ENCODE results near the gene APOM. TPM values are rescaled to one million over a fixed set of nuclear protein-coding genes. Genes with fewer than 3 reads are reported as not detected.

APOM gene
- total RNA-seq, 1 experiment from 2014 or later = 3.5 TPM

DNA sequence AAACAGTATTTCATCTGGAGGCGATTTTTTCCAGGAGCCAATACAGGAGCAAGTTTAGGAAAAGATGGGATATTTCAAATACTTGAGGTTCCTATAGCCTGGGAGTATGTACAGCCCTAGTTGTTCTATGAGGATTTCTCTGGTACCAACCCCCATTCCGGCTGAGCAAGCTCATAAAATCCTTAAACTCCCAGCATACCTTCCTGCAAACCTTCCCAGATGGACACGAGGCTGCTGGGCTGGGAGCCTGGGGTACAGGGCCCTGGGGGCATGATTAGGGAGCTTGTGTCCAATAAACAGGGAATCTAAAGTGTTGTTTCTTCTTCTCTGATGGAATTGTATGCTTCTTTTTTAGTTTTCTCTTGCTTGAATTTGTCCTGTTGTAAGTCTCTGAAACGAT is 33.7 kb upstream of the APOM start (continued):
- no peak for TF ChIP-seq ZMAT4 (CRISPR knock-in tag; IDR thresholded peaks at IDR 0.05)
- TF ChIP-seq FOXK1 (CRISPR knock-in tag; IDR thresholded peaks at IDR 0.05) = no peak
- no peak for TF ChIP-seq SMAD4 (CRISPR knock-in tag; IDR thresholded peaks at IDR 0.05)
- no peak for TF ChIP-seq FOXJ3 (CRISPR knock-in tag; IDR thresholded peaks at IDR 0.05; ENCODE audit: borderline replicate concordance)
- TF ChIP-seq ATF3 (CRISPR knock-in tag; conservative IDR thresholded peaks at IDR 0.05) = no peak
- no peak for TF ChIP-seq PRDM15 (CRISPR knock-in tag; IDR thresholded peaks at IDR 0.05)
- TF ChIP-seq E2F4 (CRISPR knock-in tag; IDR thresholded peaks at IDR 0.05; ENCODE audit: borderline replicate concordance, low read depth) = no peak

DNA sequence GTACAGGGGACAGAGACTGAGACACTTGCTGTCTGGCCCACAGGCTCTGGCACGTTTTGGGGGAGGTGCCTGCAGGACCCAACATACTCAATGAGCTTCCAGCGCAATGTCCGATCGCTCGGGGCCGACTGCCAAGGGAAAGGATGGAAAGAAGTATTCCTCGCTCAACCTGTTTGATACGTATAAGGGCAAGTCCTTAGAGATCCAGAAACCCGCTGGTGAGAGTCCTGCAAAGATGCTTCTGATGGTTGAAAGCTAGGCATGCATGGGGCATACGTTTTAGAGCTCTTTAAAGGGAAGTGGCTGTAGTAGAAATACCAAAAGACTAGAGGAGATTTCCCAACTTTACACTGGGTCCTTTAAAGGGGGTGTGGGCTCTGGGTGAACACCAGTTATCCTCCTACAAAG is 33.0 kb upstream of the APOM start:
- no peaks in the 10 kb centered on the region for H3K9me3 Mint-ChIP-seq
- CTCF ChIA-PET = interaction anchor here (0.7 to 2.1 kb wide), 4 partner anchors 24 to 147 kb away, joined by 3 to 16 read pairs (median 4); partner anchors contain the start of genes ATP6V1G2 and NFKBIL1
- ATAC-seq (no peak), DNase-seq (ENCODE audit: low spot score) (no peak)
- no peaks in the 10 kb centered on the region; the same call in 1 of the 2 replicates for H3K27me3 Mint-ChIP-seq (ENCODE audit: low read depth)
- H3K4me3 Mint-ChIP-seq = peak overlapping the region; percentile 92
- POLR2A ChIA-PET = interaction anchor here (0.6 to 1.9 kb wide), 6 partner anchors 16 to 568 kb away, joined by 3 to 8 read pairs (median 7); partner anchors contain the start of genes ATP6V1G2, BAG6 and DDX39B
- H3K4me1 Mint-ChIP-seq = peaks cover 13% of the 10 kb centered on the region
- peaks cover 63% of the 10 kb centered on the region for H3K36me3 Mint-ChIP-seq
- peak overlapping the region; percentile 95 for H3K27ac Mint-ChIP-seq
- TF ChIP-seq HMGA2 (CRISPR knock-in tag; IDR thresholded peaks at IDR 0.05) (no peak), IRF2 (CRISPR knock-in tag; IDR thresholded peaks at IDR 0.05; ENCODE audit: borderline replicate concordance, low read depth) (no peak), TCF7 (CRISPR knock-in tag; IDR thresholded peaks at IDR 0.05; ENCODE audit: low read depth) (no peak), RELA (CRISPR knock-in tag; IDR thresholded peaks at IDR 0.05; ENCODE audit: borderline replicate concordance) (no peak), HMGXB4 (CRISPR knock-in tag; IDR thresholded peaks at IDR 0.05) (no peak), SOX15 (CRISPR knock-in tag; IDR thresholded peaks at IDR 0.05) (no peak), FOXK1 (CRISPR knock-in tag; IDR thresholded peaks at IDR 0.05) (no peak), PRRX2 (CRISPR knock-in tag; IDR thresholded peaks at IDR 0.05) (no peak), ZNF121 (CRISPR knock-in tag; IDR thresholded peaks at IDR 0.05) (no peak)
- TF ChIP-seq, protein P1, sequence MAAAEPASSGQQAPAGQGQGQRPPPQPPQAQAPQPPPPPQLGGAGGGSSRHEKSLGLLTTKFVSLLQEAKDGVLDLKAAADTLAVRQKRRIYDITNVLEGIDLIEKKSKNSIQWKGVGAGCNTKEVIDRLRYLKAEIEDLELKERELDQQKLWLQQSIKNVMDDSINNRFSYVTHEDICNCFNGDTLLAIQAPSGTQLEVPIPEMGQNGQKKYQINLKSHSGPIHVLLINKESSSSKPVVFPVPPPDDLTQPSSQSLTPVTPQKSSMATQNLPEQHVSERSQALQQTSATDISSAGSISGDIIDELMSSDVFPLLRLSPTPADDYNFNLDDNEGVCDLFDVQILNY (CRISPR knock-in tag; IDR thresholded peaks at IDR 0.05) = no peak
- TF ChIP-seq, protein P2, sequence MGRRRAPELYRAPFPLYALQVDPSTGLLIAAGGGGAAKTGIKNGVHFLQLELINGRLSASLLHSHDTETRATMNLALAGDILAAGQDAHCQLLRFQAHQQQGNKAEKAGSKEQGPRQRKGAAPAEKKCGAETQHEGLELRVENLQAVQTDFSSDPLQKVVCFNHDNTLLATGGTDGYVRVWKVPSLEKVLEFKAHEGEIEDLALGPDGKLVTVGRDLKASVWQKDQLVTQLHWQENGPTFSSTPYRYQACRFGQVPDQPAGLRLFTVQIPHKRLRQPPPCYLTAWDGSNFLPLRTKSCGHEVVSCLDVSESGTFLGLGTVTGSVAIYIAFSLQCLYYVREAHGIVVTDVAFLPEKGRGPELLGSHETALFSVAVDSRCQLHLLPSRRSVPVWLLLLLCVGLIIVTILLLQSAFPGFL (CRISPR knock-in tag; IDR thresholded peaks at IDR 0.05; ENCODE audit: borderline replicate concordance) = no peak
- TF ChIP-seq, protein P3, sequence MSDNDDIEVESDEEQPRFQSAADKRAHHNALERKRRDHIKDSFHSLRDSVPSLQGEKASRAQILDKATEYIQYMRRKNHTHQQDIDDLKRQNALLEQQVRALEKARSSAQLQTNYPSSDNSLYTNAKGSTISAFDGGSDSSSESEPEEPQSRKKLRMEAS (CRISPR knock-in tag; IDR thresholded peaks at IDR 0.05) = no peak
- TF ChIP-seq, protein P4, sequence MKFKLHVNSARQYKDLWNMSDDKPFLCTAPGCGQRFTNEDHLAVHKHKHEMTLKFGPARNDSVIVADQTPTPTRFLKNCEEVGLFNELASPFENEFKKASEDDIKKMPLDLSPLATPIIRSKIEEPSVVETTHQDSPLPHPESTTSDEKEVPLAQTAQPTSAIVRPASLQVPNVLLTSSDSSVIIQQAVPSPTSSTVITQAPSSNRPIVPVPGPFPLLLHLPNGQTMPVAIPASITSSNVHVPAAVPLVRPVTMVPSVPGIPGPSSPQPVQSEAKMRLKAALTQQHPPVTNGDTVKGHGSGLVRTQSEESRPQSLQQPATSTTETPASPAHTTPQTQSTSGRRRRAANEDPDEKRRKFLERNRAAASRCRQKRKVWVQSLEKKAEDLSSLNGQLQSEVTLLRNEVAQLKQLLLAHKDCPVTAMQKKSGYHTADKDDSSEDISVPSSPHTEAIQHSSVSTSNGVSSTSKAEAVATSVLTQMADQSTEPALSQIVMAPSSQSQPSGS (CRISPR knock-in tag; IDR thresholded peaks at IDR 0.05; ENCODE audit: borderline replicate concordance, low read depth) = no peak
- TF ChIP-seq, protein P5, sequence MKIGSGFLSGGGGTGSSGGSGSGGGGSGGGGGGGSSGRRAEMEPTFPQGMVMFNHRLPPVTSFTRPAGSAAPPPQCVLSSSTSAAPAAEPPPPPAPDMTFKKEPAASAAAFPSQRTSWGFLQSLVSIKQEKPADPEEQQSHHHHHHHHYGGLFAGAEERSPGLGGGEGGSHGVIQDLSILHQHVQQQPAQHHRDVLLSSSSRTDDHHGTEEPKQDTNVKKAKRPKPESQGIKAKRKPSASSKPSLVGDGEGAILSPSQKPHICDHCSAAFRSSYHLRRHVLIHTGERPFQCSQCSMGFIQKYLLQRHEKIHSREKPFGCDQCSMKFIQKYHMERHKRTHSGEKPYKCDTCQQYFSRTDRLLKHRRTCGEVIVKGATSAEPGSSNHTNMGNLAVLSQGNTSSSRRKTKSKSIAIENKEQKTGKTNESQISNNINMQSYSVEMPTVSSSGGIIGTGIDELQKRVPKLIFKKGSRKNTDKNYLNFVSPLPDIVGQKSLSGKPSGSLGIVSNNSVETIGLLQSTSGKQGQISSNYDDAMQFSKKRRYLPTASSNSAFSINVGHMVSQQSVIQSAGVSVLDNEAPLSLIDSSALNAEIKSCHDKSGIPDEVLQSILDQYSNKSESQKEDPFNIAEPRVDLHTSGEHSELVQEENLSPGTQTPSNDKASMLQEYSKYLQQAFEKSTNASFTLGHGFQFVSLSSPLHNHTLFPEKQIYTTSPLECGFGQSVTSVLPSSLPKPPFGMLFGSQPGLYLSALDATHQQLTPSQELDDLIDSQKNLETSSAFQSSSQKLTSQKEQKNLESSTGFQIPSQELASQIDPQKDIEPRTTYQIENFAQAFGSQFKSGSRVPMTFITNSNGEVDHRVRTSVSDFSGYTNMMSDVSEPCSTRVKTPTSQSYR (CRISPR knock-in tag; IDR thresholded peaks at IDR 0.05) = no peak
